ENCODE data around the gene MAGI2. TPM values are rescaled to one million over a fixed set of nuclear protein-coding genes. Genes with fewer than 3 reads are reported as not detected.

Gene MAGI2
- total and polyA plus RNA-seq, 2 of the 13 experiments (the other 11 are each of a cell fraction or from before 2014, with no cell fraction given): 1.5 to 3.8 TPM

DNA sequence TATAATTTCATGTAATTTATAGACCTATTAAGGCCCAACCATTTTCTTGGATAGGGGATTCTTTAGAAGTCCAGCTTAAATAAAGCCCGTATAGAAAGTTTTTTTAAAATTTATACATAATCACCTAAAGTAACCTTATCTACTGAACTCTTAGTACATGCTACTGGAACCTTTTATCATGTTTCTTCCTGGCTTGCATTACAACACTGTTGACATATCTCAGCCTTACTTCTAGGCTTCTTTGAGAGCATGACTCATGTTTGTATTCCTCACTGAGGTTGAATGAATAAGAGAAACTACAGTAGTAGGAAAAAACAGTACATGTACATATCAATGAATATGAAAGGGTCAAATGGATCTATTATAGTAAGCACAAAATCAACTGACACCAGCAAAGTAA, 8.2 kb upstream of the MAGI2 start (continued):
- TF ChIP-seq REL (CRISPR knock-in tag; conservative IDR thresholded peaks at IDR 0.05) (no peak), HDAC1 (CRISPR knock-in tag; IDR thresholded peaks at IDR 0.05) (0 out of 2 replicates have a peak, but pooled peaks have one; percentile 25), ZMAT5 (CRISPR knock-in tag; IDR thresholded peaks at IDR 0.05; ENCODE audit: borderline replicate concordance, low read depth) (no peak), SALL2 (CRISPR knock-in tag; IDR thresholded peaks at IDR 0.05) (no peak), ZNF547 (CRISPR knock-in tag; IDR thresholded peaks at IDR 0.05) (no peak), ZNF224 (CRISPR knock-in tag; IDR thresholded peaks at IDR 0.05) (no peak), ATAD3A (CRISPR knock-in tag; IDR thresholded peaks at IDR 0.05) (no peak), ZC3H4 (CRISPR knock-in tag; IDR thresholded peaks at IDR 0.05; ENCODE audit: borderline replicate concordance) (no peak), ZNF570 (CRISPR knock-in tag; IDR thresholded peaks at IDR 0.05; ENCODE audit: borderline replicate concordance) (no peak), ZFP36L2 (CRISPR knock-in tag; IDR thresholded peaks at IDR 0.05) (no peak), ZNF512B (CRISPR knock-in tag; IDR thresholded peaks at IDR 0.05; ENCODE audit: borderline replicate concordance) (no peak), ZNF703 (CRISPR knock-in tag; IDR thresholded peaks at IDR 0.05; ENCODE audit: borderline replicate concordance) (no peak), JARID2 (CRISPR knock-in tag; IDR thresholded peaks at IDR 0.05; ENCODE audit: insufficient replicate concordance) (no peak), CCAR2 (optimal IDR thresholded peaks at IDR 0.05; ENCODE audit: low read depth, low read length) (no peak), ZNF260 (CRISPR knock-in tag; IDR thresholded peaks at IDR 0.05; ENCODE audit: borderline replicate concordance, low read depth) (no peak), ATF7 (IDR thresholded peaks at IDR 0.05) (no peak), ATF7 (CRISPR knock-in tag; IDR thresholded peaks at IDR 0.05) (no peak), LRRFIP1 (CRISPR knock-in tag; conservative IDR thresholded peaks at IDR 0.05) (no peak)
- TF ChIP-seq, protein P1, sequence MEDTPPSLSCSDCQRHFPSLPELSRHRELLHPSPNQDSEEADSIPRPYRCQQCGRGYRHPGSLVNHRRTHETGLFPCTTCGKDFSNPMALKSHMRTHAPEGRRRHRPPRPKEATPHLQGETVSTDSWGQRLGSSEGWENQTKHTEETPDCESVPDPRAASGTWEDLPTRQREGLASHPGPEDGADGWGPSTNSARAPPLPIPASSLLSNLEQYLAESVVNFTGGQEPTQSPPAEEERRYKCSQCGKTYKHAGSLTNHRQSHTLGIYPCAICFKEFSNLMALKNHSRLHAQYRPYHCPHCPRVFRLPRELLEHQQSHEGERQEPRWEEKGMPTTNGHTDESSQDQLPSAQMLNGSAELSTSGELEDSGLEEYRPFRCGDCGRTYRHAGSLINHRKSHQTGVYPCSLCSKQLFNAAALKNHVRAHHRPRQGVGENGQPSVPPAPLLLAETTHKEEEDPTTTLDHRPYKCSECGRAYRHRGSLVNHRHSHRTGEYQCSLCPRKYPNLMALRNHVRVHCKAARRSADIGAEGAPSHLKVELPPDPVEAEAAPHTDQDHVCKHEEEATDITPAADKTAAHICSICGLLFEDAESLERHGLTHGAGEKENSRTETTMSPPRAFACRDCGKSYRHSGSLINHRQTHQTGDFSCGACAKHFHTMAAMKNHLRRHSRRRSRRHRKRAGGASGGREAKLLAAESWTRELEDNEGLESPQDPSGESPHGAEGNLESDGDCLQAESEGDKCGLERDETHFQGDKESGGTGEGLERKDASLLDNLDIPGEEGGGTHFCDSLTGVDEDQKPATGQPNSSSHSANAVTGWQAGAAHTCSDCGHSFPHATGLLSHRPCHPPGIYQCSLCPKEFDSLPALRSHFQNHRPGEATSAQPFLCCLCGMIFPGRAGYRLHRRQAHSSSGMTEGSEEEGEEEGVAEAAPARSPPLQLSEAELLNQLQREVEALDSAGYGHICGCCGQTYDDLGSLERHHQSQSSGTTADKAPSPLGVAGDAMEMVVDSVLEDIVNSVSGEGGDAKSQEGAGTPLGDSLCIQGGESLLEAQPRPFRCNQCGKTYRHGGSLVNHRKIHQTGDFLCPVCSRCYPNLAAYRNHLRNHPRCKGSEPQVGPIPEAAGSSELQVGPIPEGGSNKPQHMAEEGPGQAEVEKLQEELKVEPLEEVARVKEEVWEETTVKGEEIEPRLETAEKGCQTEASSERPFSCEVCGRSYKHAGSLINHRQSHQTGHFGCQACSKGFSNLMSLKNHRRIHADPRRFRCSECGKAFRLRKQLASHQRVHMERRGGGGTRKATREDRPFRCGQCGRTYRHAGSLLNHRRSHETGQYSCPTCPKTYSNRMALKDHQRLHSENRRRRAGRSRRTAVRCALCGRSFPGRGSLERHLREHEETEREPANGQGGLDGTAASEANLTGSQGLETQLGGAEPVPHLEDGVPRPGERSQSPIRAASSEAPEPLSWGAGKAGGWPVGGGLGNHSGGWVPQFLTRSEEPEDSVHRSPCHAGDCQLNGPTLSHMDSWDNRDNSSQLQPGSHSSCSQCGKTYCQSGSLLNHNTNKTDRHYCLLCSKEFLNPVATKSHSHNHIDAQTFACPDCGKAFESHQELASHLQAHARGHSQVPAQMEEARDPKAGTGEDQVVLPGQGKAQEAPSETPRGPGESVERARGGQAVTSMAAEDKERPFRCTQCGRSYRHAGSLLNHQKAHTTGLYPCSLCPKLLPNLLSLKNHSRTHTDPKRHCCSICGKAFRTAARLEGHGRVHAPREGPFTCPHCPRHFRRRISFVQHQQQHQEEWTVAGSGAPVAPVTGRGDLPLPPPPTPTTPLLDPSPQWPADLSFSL (CRISPR knock-in tag; IDR thresholded peaks at IDR 0.05): no peak
